Right ventricle myocardium inferior (tissue), 1 donor: ENCODE data around the gene PSTPIP1. TPM values are rescaled to one million over a fixed set of nuclear protein-coding genes. Genes with fewer than 3 reads are reported as not detected.
A peak's percentile ranks its signal among the peaks of the same experiment; 100 is the strongest.

Experiments
- ATAC-seq: fragments of 200-7000 bp; cut with Tn5 transposase; one replicate; pipeline ENCODE4 v1.9.1; 2020; ENCODE audit warnings: mild to moderate bottlenecking, moderate library complexity
- DNase-seq: peaks from one replicate; pipeline ENCODE4 v3.0.0; 2021; ENCODE audit errors: missing footprints
- intact Hi-C: fragments of 100-400 bp; cut with DNase I; formaldehyde crosslinking; loops from one replicate; pipeline ENCODE4 v1.11.0; 2022
- total RNA-seq: library from RNA; stranded (reverse); fragmentation: NEBNext Ultra II Directional; extraction: Animal tissue kit (Norgen Biotek cat#: 25700); gene quantifications from one replicate; pipeline ENCODE4 v1.2.1, GENCODE V29; 2021
- donor health status: DM: no; HTN: yes; CAD: no; lungs with severe emphysema.

The PSTPIP1 gene
- total RNA-seq, 1 donor from 2014 or later: 4.5 TPM

DNA sequence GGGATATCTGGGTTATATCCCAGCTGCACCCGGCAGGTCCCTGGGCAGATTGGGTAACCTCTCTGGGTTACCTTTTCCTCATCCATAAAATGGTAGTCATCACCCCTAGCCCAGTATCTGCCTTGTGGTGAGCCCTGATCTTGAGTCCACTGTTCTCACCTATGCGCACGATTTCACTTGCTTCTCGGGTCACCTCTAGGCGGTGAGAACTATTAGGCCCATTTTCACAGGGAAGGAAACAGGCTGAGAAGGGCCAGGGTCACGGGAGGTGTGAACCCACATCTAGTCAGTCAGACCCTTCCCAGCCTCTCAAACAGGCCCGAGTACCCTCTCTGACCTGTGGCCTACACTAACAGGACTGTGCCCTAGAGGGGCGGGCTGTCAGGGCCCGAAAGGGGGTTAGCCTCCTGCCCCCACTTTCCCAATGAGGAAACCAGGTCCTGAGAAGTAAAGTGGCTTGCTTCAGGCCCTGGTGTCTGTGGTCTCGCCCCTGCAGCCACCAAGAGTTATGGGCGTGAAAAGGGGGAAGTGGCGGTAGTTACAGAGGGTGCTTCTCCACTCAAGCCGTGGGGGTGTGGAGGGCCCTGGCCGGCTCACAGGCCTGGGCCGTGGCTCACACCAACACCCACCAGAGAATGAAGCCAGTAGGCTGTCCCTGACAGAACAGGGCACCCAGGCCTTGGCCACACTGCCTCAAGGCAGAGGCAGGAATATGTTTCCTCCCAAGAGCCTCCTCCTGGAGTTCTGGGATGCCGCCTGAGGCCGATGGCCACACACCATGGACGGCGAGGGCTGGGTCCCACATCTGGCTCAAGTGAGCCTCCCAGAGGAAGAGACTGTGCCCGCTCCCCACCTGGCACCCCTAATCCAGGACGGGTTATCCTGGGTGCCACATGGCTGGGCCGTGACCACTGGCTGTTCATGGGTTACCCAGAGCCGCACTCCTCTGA is 19.5 kb downstream of the PSTPIP1 start:
- ATAC-seq: peak; percentile 57
- intact Hi-C loops: no loop called here
- peak; percentile 76 for DNase-seq

DNA sequence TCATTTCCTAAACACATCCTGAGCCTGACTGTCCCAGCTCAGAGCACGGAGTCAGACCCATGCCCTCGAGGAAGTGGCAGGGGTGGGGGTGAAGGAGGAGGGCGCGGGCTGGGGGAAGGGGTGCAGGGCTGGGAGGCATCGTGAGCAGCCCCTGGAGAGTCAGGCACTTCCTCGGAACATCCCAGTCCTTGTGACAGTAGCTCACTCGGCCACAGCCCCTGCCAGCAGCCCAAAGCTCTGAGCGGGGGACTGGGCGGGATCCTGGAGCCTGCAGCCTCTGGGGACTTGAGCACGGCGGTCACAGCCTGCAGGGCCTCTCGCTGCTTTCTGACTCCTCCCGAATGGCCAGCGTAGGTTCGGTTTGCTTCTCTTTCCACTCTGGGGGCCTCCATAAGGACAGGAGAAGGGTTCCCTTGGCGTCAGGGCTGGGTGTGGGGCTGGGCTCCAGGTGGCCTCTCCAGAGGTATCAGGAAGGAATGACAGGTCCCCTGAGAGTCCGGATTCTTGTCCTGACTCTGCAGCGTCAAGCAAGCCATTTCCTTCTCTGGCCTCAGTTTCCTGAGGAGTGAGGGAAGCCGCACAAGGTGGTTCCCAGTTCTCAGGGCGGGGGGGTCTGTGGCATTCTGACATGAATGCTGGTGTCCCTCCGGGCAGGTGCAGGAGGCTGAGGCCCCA is 20.9 kb downstream of the PSTPIP1 start:
- intact Hi-C loops: no loop called here
- no peak for ATAC-seq
- DNase-seq: no peak

DNA sequence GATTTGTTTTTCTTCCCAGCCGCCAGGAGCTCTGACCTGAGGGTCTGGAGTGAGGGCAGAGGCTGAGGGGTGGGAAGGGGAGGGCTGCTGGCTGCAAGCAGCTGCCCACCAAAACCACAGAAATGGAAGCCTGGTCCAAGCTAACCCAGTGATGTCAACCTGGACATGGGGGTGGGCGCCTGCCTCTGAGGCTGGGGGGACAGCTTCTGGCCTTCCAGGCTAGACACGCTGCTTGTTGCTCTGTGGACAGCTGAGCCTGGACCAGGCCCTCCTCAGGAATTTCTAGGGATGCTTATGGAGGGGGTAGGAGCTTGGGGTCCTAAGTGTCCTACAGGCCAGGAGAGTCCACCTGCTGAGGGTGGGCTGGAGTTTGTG is 21.4 kb downstream of the PSTPIP1 start:
- ATAC-seq: no peak

DNA sequence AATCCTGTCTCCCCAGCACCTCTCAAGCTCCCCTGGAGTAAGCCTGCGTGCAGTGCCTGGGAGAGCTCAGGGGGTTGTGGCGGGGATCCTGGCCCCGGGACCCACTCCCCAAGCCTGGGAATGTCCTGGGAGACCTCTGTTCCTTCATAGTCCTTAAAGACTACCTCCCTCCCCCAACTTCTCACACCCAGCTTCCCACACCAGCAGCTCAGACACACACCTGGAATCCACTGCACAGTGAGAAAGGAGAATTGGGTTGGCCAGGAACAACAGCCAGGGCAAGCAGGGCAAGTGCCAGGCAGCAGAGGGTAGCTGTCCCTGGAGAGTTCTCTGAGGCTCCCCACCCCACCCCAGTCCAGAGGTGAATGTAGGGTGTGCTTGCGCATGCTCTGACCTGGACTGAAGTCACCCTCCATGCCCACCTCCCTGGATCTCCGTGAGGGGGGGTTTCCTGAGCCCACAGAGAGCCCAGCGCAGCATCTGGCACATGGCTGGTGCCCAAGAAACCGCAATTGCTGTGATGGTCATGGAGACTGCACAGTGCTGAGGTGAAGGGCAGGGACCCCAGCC is 22.2 kb downstream of the PSTPIP1 start:
- DNase-seq: no peak
- intact Hi-C loops: no loop called here
- ATAC-seq: no peak

More for the DNA sequence above, 21.4 kb downstream of the PSTPIP1 start:
- intact Hi-C loops: no loop called here
- no peak for DNase-seq

DNA sequence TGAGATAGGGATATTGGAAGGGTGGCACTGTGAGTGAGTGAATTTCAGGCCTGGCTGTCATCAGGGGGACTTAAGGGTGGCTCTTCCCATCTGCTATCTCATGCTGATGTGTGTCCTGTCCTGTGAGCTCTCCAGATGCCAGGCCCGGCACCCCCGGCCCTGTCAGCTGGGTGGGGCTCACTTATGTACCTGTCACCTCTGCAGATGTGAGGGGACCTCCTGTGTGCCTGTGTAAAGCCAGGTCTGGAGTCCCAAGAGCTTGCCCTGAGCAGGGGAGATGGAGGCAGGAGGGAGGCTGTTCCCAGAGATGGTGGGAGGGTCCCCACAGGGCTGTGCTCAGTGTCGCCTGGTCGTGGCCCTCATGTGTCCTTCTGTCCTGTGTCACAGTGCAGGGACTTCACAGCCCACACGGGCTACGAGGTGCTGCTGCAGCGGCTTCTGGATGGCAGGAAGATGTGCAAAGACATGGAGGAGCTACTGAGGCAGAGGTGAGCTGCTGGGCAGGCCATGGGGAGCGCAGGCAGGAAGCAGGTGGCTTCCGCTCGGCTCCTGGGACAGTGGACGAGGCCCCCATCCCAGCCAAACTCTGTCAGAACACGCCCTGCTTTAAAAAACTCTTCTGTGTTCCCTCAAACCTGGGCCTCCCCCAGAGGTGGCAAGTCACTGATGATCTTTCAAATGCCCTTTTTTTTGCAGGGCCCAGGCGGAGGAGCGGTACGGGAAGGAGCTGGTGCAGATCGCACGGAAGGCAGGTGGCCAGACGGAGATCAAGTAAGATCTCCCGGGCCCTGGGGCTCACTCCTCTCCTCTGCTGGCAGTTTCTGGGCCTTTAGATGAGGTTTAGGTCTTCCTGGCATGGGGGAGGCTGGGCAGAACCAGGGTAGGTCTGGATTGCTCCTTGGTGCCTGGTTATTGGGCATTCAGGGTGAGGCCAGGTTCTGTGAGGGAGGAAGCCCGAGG is 23.1 kb downstream of the PSTPIP1 start:
- no peak for ATAC-seq
- DNase-seq: no peak
- intact Hi-C loops: no loop called here

DNA sequence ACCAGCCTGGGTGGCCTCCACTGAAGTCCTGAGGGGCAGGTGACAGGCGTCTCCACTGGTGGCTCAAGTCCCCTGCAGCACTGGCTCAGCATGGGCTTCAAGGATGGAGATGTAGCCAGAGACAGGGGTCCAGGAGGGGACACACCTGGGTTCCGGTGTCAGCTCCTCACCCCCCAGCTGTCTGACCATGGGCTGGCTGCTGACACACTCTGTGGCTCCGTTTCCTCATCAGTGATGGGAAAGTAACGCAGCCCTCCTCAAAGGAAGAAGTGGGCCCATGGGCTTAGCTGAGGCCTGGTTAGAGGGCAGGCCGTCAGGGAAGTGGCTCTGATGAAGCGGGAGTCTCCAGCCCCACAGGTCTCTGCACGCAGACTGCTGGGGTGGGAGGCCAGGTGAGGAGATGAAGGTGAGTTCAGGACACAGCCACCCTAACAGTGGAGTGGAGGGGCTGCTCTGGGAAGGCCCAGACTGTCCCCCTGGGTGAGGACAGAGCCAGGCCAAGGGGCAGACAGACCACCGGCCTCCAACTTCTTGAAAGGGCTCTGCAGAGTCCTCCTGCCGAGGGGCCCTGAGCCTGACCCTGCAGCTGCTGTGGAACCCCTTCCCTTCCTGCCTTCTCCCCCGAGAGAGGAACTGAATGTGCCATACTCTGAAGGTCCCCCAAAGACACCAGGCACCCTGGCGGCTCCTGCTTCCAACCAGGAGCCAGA is 24.0 kb downstream of the PSTPIP1 start:
- ATAC-seq (no peak), DNase-seq (no peak)

DNA sequence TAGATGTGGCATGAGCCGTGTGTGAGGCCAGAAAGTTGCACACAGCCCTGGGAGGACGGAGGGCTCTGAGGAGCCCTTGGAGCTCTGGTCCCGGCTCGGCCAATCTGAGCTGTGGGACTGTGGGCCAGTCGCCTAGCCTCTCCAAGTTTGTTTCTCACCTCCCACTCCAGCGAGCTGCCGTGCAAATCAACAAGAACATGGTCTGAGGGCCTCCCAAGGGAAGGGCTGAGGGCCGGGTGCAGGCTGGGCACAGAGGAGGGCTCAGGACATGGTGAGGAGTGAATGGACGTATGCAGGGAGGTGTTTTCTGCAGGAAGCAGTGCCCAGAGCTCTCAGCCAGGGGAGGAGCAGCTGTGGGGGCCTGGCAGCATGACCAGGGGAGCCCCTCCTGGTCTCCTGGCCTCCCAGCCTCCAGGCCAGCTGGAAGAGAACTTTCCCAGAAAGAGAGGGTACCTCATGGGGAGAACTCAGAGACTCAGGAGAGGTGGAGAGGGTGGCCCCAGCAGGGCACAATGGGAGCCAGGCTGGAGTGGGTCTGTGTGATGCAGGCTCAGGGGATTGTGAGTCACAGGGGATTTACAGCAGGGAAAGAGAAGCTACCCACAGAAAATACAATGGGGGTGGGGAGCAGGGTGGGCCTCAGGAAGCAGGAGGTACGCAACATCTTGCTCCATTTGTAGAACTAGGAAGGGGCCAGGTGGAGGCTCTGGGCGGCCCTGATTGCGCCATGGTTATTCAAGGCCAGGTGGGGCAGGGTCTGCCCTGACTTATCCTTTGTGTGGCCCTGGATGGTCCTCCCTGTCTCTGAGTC is 24.8 kb downstream of the PSTPIP1 start:
- no peak for DNase-seq
- intact Hi-C loops: no loop called here
- no peak for ATAC-seq

More for the DNA sequence above, 24.0 kb downstream of the PSTPIP1 start:
- intact Hi-C loops: no loop called here

DNA sequence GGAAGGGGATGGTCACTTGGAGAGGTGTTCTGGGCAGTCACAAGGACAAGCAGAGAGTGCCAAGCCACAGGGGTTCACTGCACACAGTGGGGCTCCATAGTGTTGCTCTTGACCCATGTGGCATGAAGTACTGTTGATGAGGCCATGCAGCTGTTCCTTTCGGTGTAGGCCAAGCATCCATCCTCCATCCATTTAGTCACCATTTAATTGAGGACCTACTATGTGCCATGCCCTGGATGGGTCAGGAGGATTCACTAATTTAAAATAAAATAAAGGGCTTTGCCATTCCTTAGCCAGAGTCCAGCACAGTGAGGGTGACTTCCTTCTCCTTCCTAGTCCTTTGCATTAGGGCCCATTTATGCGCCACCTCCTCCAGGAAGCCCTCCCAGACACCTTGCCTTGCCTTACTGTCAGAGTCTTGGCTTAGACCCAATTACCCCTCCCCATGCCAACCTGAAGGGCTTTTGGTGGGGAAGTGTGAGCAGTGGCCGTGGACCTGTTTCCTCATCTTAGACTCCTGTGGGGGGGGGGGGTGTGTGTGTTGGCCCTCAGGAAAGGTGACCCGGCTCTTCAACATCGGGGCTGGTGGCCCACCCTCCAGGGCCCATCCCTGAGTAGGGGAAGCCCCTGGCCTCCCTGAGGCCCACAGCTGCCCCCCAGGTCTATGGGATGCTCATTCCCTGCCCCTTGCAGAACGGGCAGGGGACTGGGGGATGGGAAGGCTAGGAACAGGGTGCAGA is 25.6 kb downstream of the PSTPIP1 start:
- ATAC-seq (no peak), DNase-seq (no peak)
- intact Hi-C loops: no loop called here

DNA sequence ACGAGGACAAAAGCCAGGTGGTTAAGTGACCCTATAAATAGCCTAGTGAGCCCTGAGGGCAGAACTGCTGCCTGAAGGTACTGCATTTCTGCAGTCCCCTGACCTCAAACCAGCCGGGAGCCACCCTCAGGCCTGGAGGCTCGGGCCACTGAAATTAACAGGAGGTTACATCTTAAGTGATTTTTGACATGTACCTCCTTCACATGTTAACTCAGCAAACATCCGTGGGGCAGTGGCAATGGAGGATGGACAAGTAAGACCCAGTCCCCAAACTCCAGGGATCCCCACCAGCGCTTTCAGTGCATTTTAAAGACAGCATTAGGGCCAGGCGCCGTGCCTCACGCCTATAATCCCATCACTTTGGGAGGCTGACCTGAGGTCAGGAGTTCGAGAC is 26.2 kb downstream of the PSTPIP1 start:
- no peak for DNase-seq
- intact Hi-C loops: no loop called here
- ATAC-seq: peak; percentile 69

DNA sequence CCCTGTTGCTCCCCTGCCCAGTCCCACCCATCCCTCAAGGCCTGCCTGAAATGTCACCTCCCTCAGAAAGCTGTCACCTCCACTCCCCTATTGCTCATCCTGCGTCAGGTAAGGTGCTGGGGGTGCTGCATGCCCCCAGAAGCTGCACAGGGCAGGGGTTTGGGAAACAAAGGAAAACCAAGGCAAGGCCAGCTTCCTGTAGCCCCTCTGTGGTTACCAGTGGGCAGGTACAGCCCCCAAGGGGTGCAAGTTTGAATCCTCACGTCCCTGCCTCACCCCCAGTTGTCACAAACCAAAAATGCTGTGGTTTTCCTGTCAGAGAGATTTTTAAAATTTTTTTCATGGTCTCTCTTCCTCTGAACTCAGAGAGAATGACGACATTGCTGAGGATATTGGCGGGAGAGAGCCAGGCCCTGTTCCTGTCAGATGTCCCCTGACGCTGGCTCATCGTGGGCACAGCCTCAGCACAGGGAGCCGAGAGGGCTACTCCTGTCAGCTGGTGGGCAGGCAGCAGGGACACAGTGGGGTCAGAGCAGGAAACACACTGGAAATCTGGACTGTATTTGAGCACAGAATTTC is 27.0 kb downstream of the PSTPIP1 start:
- ATAC-seq (no peak), DNase-seq (no peak)
- intact Hi-C loops: no loop called here

DNA sequence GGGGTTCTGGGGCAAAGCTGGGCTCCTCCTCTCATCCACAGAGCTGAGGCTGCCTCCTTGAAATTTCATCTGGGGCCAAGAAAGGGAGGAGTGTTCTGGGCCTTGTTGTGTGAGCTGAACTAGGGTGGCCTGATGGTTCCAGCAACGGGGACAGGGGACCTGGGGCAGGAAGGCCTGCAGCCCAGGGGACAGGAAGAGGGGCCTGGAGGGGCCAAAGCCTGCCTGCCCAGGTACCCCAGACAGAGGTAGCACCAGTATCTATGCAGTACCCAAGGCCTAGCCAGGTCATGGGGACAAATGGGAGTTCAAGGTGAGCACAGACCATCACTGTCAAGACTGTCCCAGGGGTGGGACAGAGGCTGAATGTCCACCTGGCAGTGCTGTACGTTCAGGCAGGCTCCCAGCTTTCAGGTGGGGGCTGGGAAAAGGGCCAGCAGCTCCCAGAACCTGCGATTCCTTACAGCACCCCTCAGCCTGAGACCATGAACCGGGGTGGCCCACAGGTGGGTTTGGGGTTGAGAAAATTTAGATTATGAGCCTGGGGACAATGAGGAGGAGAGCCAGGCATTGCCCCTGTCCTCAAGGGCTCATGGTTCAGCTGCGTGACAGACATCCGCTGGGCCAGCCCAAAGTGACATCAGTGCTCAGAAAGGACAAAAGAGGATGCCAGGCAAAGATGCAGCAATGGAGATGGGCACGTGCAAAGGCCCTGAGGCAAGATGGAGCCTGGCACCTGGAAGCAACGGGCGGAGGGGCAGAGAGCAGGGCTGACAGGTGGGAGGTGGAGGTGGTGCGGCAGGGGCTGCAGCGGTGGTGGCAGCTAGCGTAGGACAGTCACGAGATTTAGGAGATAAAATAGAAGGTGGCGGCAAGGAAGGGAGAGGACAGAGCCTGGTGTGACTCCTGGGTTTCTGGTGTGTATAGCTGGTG is 28.0 kb downstream of the PSTPIP1 start:
- intact Hi-C loops: no loop called here
- ATAC-seq (no peak), DNase-seq (no peak)

DNA sequence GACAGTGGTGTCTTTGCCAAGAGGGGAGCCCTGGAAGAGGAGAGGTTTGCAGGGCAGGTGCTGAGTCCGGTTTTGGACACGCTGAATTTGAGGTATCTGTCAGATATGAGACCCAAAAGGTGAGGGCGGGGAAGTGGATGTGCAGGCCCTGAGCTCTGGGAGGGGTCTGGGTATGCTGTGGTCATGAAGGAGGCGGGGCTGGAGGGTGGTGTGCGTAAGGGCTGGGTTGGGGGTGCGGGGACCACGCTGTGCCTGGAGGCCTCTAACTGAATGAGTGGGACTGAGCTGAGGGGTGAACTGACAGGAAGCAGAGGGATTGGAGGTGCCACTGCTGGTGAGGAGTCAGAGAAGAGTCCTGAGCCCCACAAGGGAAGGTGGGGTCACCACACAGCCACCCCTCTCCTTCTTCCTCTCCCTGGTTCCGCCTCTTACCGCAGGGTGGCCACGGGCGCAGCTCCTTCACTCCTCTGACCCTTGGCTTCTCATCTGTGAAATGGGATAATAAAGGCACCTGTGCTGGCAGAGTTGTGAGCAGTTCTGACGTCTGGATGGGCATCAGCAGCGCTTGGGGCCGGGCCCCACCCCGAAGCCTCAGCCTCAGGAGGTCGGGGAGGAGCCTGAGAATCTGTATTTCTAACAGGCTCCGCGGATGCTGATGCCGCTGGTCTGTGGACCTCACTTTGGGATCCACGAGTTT is 28.8 kb downstream of the PSTPIP1 start:
- intact Hi-C loops: loop anchor here (2.0 kb wide), 1 partner anchor 519 kb away; no protein-coding TSS in a partner anchor
- DNase-seq: no peak
- no peak for ATAC-seq

DNA sequence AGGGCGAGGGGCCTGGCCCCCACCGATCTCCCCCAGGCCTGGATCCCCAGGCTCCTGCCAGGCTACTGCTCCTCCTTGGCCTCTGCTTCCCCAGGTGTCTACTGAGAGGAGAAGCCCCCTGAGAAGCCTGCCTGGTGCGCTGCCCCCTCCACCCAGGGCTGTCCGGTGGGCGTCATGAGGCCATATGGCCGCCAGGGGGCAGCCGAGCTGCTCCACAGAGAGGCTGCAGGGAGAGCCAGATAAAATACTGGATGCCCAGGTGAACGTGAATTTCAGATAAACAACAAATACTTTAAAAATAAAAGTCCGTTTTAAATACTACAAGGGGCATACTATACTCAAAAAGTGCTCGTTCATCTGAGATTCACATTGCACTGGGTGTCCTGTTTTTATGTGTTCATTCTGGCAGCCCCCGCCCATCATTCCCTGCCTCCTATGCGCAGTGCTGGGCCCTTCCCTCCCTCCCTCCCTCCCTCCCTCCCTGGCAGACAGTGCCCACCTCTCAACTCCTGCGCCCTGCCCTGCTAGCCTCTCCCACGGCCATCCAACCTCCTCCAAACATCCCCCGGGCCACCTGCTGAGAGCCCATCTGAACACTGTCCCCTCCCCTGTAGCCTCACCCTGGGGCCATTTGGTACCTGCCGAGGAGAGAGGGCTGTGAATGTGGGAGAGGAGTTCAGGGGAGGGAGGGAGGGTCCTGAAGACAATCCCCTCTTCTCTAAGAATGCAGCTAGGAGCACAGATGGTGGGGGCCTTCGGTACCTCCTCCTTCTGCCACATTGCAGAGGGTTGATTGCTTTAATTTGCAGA is 29.6 kb downstream of the PSTPIP1 start:
- peak; percentile 82 for DNase-seq

More for the DNA sequence above, 29.6 kb downstream of the PSTPIP1 start:
- intact Hi-C loops: loop anchor here (2.0 kb wide), 1 partner anchor 518 kb away; no protein-coding TSS in a partner anchor
- peak; percentile 56 for ATAC-seq
